Stimulated activated CD4-positive, alpha-beta T cell treated with anti-CD3 and anti-CD28 coated beads, Interleukin-15, amount 100 ng/mL, for 1 hour (primary cell): ENCODE results near the gene DOCK2.
"Not testable (repeated sequence)": the region's sequence is repeated elsewhere in the genome, so short reads cannot be mapped to it uniquely, and the experiment has no call there.

Experiments
- DNase-seq, 2 donors: peaks; one replicate each; pipeline ENCODE4 v3.0.0-alpha.2; 2020; ENCODE audit warnings: low read depth in 1 of 2, low spot score in 1 of 2

DOCK2 gene

DNA sequence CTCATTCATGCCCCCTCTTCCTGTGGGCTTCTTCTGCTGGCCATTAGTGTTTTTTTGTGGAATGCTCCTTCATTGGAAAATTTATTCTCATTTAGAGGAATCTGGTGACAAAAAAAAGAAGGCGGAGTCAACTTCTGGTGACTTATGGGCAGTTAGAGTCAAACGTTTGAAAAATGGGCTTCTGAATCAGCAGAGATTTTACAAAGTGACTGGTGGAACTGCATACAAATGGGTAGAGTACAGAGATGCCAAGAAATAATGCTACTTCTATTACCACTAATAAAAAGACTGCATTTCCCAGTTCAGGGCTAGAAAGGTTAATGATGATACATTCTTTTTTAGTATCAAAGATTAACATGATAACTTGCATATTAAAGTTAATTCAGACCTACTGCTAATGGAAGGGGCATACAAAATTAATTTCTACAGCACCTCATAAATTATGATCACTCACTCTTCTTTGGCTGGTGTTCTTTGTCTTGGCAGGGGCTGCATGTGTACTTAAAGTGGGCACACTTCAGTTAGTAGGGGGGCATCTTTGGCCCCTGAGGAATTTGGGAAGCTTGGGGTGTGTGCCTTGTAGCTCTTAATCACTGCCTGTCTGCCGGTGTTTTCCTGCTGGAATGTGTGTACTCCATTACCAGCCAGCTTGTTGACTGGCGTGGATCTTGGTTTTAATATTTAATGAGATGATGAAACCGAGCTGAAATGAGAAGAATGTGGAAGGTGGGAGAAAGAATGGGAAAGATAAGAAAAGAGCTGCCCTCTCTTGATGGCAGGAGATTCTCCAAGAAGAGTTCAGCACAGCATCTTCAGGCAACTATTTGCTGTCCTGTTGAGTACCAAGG, 148.9 kb downstream of the DOCK2 start:
- DNase-seq: no peak

DNA sequence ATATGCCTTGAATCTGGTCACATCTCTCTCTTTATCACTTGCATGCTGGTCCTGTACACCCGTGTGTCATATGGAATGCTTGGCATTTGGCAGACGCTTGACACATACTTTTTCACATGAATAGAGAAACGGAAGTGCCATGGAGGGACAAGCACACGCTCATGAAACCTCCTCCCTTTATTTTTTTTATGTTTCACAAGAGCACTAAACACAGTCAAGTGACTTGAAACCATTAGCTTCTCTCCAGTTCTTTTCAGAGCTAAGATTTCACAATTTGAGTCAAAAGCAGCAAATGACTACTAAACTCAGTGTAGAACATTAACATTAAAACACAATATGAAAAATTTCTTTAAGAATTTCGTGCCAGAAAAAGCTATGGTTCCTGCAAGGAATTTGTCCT, 151.1 kb downstream of the DOCK2 start:
- no peak for DNase-seq

DNA sequence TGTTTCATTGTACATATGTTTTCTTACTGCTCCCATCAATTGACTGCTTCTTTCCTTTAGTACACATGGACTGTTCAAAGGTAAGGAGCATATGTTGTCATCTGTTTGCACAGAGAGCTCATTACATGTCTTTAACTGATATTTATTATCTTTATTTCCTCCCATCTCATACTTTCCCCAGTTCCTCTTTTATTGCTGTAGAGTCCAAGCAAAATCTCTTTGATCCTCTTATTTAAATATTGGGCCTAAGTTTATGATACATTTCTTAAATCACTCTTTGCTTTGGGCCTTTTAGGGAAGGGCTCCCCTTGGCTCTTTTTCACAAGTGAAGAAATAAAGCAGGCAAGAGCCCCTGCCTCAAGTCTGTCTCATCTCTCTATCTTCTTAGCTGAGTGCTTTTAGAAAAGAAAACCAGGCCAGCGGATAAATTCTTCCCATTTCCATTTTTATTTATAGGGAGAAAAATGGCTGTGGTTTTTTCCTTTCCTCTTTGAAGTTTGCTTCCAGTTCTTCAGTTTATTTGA, 152.4 kb downstream of the DOCK2 start:
- DNase-seq: no peak

DNA sequence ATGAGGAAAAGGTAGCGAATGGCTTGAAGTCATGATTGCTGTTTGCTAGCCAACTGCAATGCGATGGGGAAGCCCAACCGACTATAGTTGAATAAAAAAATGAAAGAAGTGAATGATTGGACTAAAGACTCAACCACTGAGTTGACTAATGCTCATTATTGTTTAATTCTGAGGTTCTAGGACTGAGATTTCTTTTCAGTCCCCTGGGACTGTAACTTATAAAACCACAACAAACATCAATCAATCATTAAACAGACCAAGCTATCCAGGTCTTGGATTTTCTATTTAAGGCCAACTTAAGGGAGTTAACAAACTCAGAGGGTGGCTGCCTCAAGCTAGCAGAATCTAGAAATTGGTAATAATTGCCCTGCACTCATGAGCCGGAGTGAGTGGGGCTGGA, 154.2 kb downstream of the DOCK2 start:
- no peak for DNase-seq

DNA sequence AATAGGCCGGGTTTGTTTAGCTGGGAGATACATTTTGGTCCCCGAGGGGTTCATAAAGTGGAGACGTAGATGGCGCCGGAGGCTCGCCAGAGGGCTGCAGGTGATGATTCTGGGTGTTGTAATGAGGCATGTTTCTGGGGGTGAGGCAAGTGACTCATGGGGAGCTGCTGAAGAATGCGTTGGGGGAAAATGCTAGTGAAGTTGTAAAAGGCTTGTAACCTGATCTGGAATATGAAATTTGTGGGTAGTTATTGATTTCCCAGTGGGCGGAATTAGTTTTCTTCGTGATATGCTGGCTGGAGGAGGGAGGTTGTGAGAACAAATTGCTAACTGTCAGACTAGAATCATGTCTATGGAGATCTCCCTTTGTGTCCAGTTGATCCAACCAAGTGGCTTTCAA, 158.3 kb downstream of the DOCK2 start:
- no peak for DNase-seq

DNA sequence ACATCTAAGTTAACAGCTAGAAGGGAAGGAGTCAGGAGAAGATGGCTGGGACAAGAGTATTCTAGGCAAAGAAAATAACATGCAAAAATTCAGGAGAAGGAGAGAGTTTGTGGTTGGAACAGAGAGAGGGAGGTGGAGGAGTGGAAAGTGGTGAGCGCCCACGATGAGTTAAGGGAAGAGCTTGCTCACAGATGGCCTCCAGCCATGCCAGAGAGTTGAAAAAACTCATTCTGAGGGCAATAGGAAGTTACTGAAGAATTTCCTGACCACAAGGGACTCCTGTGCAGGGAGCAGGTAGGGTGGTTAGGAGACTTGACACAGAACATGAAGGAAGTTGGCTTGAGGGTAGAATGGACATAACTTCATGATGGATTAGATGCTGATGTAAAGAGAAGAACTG, 159.7 kb downstream of the DOCK2 start:
- no peak for DNase-seq

DNA sequence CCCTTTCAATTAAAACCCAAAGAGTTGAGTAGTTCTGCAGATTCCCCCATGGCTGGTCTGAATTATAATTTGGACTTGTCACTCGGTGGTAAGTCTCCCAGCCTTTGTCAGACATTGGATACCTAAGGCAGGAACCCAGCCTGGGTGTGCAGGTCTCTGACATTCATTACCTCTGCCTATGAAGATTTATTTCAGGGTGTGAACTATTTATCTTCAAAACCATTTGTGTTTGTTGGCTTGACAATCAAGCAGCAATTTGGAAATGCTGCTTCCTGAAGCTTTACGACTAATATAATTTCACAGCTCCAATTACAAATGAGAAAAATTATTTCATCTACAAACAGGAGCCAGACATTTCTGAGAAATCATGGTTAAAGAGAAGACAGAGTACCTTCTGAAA, 160.5 kb downstream of the DOCK2 start:
- DNase-seq: no peak

DNA sequence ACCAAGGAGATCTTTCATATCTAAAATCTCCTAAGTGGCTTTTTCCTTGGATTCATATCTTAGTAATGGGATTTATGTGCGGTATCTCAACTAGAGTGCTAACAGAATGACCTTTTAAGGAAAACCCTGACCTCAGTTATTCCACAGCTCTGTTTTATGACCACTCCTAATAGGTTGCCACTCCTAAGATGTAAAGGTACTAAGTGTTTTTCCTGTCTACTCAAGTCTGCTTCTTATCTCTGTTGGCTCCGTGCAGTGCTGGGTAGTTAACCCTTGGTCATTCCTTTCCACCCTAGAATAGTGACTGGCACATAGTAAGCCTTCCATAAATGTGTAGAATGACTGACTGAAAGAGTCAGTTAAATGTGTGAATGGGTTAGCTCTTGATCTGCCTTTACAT, 161.4 kb downstream of the DOCK2 start:
- no peak for DNase-seq

DNA sequence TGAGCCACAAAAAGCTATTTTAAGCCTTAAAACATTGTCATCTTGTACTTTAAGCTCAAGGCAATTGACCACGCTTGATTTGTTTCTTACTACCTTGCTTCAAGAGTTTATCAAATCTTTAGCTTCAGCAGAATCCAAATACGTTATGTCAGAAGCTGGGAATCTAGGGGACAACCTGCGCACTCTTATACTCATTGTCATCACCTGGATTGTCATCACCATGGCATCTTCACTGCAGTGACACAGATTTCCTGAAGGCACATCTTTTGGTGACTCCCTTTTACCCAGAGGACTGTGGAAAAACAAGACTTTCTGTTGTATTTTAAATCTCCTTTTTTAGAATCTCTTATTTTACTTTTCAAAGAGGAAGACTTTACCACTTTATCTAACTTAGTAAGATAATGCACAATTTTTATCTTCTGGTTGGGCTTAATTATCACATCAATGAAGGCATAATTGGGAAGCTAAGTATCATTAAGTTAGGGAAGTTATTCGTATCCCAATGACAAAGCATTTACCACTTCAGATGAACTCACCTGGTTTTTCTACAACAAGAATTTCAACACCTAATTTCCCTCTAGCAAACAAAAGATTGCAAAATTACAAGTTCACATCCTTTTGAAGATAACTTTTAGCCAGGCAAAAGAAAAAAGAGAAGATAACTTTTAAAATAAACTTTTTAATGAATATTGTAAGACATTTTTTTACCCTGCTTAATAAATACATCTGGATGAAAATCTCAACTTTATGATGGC, 162.0 kb downstream of the DOCK2 start:
- DNase-seq: no peak

DNA sequence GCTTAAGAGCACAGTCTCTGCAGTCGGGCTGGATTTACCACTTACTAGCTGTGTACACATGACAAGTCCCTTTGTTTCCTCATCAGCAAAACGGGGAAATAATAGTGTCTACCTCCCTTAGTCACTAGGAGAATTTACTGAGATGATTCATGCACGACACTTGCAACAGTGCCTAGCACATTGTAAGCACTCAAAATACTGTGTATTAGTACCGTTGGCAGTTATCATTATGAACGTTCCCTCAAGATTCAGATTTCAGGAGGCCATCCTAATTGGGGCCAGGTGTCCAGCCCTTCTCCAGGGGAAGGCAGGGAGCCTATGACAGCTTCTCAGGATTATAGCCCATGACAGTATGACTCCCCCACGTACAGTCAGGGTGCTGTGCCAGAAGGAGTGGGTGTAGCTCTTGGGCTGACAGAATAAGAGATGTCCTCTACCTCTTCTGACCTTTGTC, 164.3 kb downstream of the DOCK2 start:
- no peak for DNase-seq

DNA sequence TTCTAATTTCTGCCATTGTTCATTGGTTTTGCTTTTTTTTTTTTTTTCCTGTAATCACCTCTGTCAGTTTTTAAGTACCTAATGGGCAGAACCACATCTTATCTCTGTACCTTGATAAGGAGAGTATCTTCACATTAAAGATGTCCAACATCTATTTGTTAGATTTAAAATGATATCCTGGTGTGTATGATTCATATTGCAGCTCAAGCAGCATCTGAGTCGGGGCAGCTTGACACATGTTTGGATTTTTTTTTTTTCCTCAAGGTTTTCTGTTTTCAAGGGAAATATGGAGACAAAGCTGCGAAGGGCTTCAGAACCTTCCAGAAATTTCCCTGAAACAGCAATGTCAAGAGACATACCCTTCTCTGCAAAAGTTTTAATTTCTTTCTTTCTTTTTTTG, 164.7 kb downstream of the DOCK2 start:
- DNase-seq: no peak

DNA sequence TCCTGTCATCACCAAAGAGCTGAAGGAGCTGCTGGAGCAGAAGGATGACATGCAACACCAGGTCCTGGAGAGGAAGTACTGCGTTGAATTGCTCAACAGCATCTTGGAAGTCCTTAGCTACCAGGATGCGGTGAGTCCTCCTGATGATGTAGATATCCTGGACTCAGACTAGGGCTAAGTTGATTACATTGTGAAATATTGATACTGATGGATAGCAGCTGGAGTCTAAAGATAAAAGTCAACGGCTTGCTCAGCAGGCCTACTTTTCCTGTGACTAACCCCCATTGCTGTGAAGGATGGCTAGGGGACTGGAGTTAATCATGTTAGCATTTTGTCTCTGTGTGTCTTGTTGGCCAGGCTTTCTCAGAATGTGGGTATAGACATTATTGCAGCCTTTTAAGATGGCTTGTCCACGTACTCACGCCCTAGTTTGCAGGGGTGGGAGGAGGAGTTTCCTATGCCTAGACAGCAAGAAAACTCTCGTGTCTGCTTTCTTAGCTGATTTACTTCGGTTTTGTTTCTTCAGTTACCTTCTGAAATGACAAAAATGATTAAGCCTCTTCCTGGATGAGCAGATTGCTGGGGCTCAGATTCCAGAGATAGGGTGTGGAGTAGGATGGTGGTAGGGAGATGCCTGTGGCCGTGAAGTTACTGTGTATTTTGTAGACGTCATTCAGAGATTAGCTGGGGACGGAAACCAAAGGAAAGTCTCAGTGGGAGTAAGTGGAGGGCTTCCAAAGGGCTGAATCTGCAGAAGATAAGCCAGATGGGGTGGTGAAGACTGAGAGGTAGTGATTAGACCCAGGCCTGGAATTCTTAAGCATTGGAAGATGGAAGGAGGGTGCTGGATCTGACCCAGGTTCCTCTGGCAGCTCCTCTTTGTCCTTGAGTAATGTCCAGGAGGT, 166.3 kb downstream of the DOCK2 start:
- DNase-seq: no peak

DNA sequence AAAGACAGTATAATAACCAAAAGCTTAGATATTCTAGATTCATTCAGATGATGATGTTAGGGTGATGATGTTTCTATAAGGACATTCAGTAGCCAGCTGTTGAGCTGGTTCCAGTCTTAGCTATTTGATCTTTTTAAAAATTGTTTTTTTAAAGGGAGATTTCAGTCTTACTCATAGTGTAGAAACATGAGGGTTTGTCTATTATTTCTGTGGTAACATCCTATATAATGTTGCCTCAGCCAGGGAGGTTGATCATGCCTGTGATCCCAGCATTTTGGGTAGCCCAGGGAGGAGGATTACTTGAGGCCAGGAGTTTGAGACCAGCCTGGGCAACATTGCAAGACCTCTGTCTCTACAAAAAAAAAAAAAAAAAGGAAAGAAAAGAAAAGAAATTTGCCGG, 167.8 kb downstream of the DOCK2 start:
- DNase-seq: no peak

DNA sequence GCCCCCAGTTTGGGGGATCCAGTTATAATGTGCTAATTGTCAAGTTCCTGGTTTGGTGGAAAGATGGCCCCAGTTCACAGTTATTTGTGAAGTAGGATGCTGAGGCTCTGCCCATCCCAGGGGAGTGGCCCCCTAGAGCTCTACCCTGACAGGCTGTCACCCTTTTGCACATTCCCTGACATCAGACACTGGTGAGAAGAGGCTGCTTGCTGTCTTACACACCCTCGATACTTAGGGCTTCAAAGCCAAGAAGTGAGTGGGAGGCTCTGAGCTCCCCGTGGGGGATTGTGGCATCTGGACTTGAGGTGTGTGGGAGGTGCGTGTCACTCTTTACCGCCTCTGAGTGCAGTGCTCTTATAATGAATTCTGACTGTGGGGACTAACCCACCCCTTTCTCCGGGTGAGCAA, 168.5 kb downstream of the DOCK2 start:
- DNase-seq: peak in 1 of 2 donors; percentile 16

DNA sequence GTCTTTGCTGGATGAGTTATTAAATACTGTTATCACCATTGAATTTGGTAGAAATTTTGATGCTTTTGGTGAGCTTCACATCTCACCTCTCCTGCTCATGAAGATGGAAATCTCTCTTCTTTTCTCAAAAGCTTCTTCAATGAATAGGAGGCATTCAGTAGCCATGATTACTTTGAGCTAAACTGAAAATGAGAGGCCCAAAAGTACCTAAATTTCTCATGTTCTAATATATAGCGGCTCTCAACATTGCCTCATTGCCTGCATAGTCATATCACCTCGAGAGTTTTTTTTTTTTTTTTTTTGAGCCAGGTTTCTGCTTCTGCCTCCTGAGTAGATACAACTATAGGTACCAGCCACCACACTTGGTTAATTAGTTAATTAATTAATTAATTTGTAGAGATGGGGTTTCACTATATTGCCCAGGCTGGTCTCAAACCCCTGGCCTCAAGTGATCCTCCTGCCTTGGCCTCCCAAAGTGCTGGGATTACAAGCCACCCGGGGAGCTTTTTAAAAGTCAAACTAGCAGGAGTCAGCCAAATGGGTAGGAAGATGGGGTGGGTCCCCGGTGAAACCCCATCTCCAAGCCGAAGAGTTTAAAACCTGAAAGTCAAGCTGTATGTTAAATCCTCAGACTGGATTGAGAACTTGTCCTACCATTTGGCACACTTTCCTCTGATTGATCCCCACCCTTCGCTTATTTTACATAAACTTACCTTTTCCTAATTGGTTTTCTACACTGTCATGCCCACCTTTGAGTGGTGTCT, 169.0 kb downstream of the DOCK2 start:
- no peak for DNase-seq

DNA sequence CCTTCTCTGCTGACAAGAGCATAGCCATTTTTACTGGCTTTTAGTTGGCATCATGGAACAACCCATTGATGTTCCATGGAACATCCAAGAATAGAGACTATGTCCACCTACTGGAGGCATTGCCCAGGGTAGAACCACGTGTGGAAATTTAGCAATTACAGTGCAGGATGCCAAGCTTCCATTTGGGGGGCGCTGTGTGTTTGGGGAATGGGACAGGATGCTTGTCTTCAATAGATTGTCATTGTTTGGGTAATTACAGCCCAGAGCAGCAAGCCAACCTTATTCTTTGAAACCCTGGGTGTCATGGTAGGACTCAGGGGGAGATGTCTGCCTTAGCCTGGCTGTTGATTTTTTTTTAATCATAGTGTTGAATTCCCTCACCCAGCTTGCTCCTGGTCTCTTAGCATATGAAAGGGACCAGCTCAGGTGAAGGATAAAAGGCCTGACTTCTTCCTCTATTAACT, 171.1 kb downstream of the DOCK2 start:
- DNase-seq: no peak

DNA sequence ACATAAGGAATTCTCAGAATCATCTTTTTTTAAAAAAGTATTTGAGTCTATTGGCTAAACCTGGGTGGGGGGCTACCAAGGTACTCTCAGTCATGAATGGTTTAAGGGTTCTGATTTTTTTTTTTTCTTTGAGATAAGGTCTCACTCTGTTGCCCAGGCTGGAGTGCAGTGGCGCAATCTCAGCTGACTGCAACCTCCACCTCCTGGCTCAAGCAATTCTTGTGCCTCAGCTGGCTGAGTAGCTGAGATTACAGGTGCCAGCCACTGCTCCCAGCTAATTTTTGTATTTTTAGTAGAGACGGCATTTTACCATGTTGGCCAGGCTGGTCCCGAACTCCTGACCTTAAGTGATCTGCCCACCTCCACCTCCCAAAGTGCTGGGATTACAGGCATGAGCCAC, 171.8 kb downstream of the DOCK2 start:
- DNase-seq: not testable (repeated sequence)

DNA sequence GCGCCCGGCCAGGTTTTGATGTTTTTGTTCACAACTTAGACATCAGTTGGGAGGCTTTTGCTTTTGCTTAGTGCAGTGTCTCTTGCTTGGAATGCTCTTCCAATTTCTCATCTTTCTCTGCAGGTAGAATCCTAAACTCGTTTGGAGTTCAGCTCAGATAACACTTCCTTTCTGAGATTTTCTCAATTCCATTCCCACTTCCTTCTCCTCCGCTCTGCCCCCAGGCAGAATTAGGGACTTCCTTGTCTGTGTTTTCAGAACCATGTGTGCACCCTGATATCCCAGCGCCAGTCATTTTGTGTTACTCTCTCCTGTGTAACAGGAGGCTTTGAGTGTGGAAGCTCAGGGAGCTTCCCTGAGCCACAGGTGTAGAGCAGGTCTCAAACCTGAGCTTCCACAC, 172.2 kb downstream of the DOCK2 start:
- no peak for DNase-seq

DNA sequence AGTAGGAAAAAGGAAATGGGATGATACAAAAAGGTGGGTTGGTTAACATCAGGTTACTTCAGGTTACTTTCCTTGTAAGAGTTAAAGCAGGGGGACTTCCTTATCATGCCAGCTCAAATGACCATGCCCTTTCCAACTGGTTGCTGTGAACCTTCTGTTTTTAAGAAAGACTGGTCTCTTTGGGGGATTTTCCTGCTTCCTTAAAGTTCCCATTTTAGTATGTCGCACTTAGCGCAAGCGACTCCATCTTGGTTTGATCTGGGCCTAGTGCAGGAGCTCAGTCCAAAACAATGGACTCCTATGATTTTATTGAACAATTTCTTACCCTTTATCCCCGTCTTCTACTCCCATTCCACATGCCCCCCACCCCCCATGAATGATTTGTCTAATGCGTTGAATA, 173.4 kb downstream of the DOCK2 start:
- no peak for DNase-seq

DNA sequence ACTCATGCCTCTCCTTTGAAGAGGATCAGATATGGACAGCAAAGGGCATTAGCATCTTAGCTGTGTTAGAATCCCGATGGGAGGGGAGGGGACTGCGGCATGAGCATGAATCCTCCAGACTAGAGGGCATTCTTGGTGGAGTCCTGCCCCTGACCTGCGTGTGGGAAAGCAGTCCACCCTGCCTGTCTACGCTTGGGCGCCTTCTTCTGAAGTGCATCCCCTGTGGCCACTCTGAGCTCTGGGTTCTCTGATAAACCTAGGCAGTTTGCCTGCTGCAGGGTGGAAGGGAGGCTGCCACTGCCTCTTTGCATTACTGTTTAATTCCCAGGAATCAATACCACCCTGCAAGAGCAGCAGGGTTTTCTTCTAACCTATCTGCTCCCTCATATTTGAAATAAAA, 173.9 kb downstream of the DOCK2 start:
- DNase-seq: no peak
